ENCODE results near the gene LIN37.

LIN37 gene

GRCh38 chr19:35732540-35733179 lies 15.7 kb upstream of the LIN37 start:
- Histone ChIP-seq H3K27me3 (replicated peaks; ENCODE audit: control insufficient read depth, insufficient read depth, low read length) (no peaks in the 10 kb centered on the region), H3K4me3 (replicated peaks; ENCODE audit: low read depth, low read length) (no peak overlapping the region), H3K36me3 (ENCODE audit: control insufficient read depth, insufficient read depth, low read length) (peaks cover 66% of the 10 kb centered on the region)
- no peak for DNase-seq (ENCODE audit: extremely low read depth, insufficient read length)
- TF ChIP-seq CTCF (IDR thresholded peaks at IDR 0.05; ENCODE audit: insufficient read depth, low read length, poor library complexity, severe bottlenecking) = no peak

GRCh38 chr19:35733180-35734125 lies 14.9 kb upstream of the LIN37 start:
- DNase-seq (ENCODE audit: extremely low read depth, insufficient read length) = no peak
- TF ChIP-seq CTCF (IDR thresholded peaks at IDR 0.05; ENCODE audit: insufficient read depth, low read length, poor library complexity, severe bottlenecking) = no peak
- Histone ChIP-seq H3K4me3 (replicated peaks; ENCODE audit: low read depth, low read length) (no peak overlapping the region), H3K27me3 (replicated peaks; ENCODE audit: control insufficient read depth, insufficient read depth, low read length) (no peaks in the 10 kb centered on the region), H3K36me3 (ENCODE audit: control insufficient read depth, insufficient read depth, low read length) (peaks cover 67% of the 10 kb centered on the region)

- Histone ChIP-seq H3K36me3 (ENCODE audit: control insufficient read depth, insufficient read depth, low read length) (peaks cover 60% of the 10 kb centered on the region), H3K27me3 (replicated peaks; ENCODE audit: control insufficient read depth, insufficient read depth, low read length) (no peaks in the 10 kb centered on the region), H3K4me3 (replicated peaks; ENCODE audit: low read depth, low read length) (no peak overlapping the region)
- no peak for TF ChIP-seq CTCF (IDR thresholded peaks at IDR 0.05; ENCODE audit: insufficient read depth, low read length, poor library complexity, severe bottlenecking)
- no peak for DNase-seq (ENCODE audit: extremely low read depth, insufficient read length)
Measured at GRCh38 chr19:35734273-35734672, 14.1 kb upstream of the LIN37 start.

- Histone ChIP-seq H3K36me3 (ENCODE audit: control insufficient read depth, insufficient read depth, low read length) (peaks cover 58% of the 10 kb centered on the region), H3K27me3 (replicated peaks; ENCODE audit: control insufficient read depth, insufficient read depth, low read length) (no peaks in the 10 kb centered on the region), H3K4me3 (replicated peaks; ENCODE audit: low read depth, low read length) (no peak overlapping the region)
- no peak for TF ChIP-seq CTCF (IDR thresholded peaks at IDR 0.05; ENCODE audit: insufficient read depth, low read length, poor library complexity, severe bottlenecking)
- no peak for DNase-seq (ENCODE audit: extremely low read depth, insufficient read length)
Measured at GRCh38 chr19:35734889-35735288, 13.5 kb upstream of the LIN37 start.

- Histone ChIP-seq H3K36me3 (ENCODE audit: control insufficient read depth, insufficient read depth, low read length) (peaks cover 41% of the 10 kb centered on the region), H3K27me3 (replicated peaks; ENCODE audit: control insufficient read depth, insufficient read depth, low read length) (no peaks in the 10 kb centered on the region), H3K4me3 (replicated peaks; ENCODE audit: low read depth, low read length) (no peak overlapping the region)
- peak; percentile 34 for TF ChIP-seq CTCF (IDR thresholded peaks at IDR 0.05; ENCODE audit: insufficient read depth, low read length, poor library complexity, severe bottlenecking)
- DNase-seq (ENCODE audit: extremely low read depth, insufficient read length) = no peak
Measured at GRCh38 chr19:35736913-35737886, 11.2 kb upstream of the LIN37 start.

Data from GM06990 (cell line).